ENCODE data around the gene PGPEP1. TPM values are rescaled to one million over a fixed set of nuclear protein-coding genes. Genes with fewer than 3 reads are reported as not detected.
"Not testable (repeated sequence)": the region's sequence is repeated elsewhere in the genome, so short reads cannot be mapped to it uniquely, and the experiment has no call there.

PGPEP1 gene
- total RNA-seq, 2 donors from 2014 or later, result 38.9 to 46.0 TPM

- Mint-ChIP-seq H3K27ac (no peak overlapping the region), H3K36me3 (ENCODE audit: low read depth) (peaks cover 55% of the 10 kb centered on the region), H3K9me3 (no peaks in the 10 kb centered on the region), H3K27me3 (no peaks in the 10 kb centered on the region), H3K4me3 (no peak overlapping the region), H3K4me1 (peaks cover 5% of the 10 kb centered on the region)
- no peak for ATAC-seq (replicated peaks)
Observed at GRCh38 chr19:18353378-18354005, 13.1 kb downstream of the PGPEP1 start.

GRCh38 chr19:18354743-18355142 lies 14.3 kb downstream of the PGPEP1 start:
- not testable (repeated sequence) for H3K4me1 Mint-ChIP-seq; H3K27me3 Mint-ChIP-seq; H3K9me3 Mint-ChIP-seq; ATAC-seq (replicated peaks); H3K27ac Mint-ChIP-seq; H3K4me3 Mint-ChIP-seq
- peaks cover 57% of the 10 kb centered on the region for H3K36me3 Mint-ChIP-seq (ENCODE audit: low read depth)

- H3K27me3 Mint-ChIP-seq, result no peaks in the 10 kb centered on the region
- no peak overlapping the region for H3K27ac Mint-ChIP-seq
- no peak overlapping the region for H3K4me3 Mint-ChIP-seq
- no peaks in the 10 kb centered on the region for H3K9me3 Mint-ChIP-seq
- ATAC-seq (replicated peaks), result no peak
- H3K4me1 Mint-ChIP-seq, result peaks cover 5% of the 10 kb centered on the region
- peaks cover 67% of the 10 kb centered on the region for H3K36me3 Mint-ChIP-seq (ENCODE audit: low read depth)
Observed at GRCh38 chr19:18357041-18357440, 16.6 kb downstream of the PGPEP1 start.

GRCh38 chr19:18361646-18362045 lies 21.2 kb downstream of the PGPEP1 start:
- no peaks in the 10 kb centered on the region for H3K9me3 Mint-ChIP-seq
- H3K36me3 Mint-ChIP-seq (ENCODE audit: low read depth), result peaks cover 63% of the 10 kb centered on the region
- no peak for ATAC-seq (replicated peaks)
- no peak overlapping the region for H3K27ac Mint-ChIP-seq
- H3K4me3 Mint-ChIP-seq, result no peak overlapping the region
- no peaks in the 10 kb centered on the region for H3K4me1 Mint-ChIP-seq
- no peaks in the 10 kb centered on the region for H3K27me3 Mint-ChIP-seq

- Mint-ChIP-seq H3K4me3 (no peak overlapping the region), H3K9me3 (no peaks in the 10 kb centered on the region), H3K27me3 (no peaks in the 10 kb centered on the region), H3K27ac (no peak overlapping the region), H3K36me3 (ENCODE audit: low read depth) (peaks cover 49% of the 10 kb centered on the region), H3K4me1 (no peaks in the 10 kb centered on the region)
- no peak for ATAC-seq (replicated peaks)
Observed at GRCh38 chr19:18362934-18363542, 22.6 kb downstream of the PGPEP1 start.

GRCh38 chr19:18363787-18364186 lies 23.4 kb downstream of the PGPEP1 start:
- no peak overlapping the region for H3K4me3 Mint-ChIP-seq
- no peaks in the 10 kb centered on the region for H3K27me3 Mint-ChIP-seq
- peaks cover 42% of the 10 kb centered on the region for H3K36me3 Mint-ChIP-seq (ENCODE audit: low read depth)
- H3K4me1 Mint-ChIP-seq, result no peaks in the 10 kb centered on the region
- H3K27ac Mint-ChIP-seq, result no peak overlapping the region
- no peak for ATAC-seq (replicated peaks)
- no peaks in the 10 kb centered on the region for H3K9me3 Mint-ChIP-seq

GRCh38 chr19:18364277-18364825 lies 24.0 kb downstream of the PGPEP1 start:
- H3K36me3 Mint-ChIP-seq (ENCODE audit: low read depth), result peaks cover 36% of the 10 kb centered on the region
- not testable (repeated sequence) for H3K9me3 Mint-ChIP-seq; H3K4me1 Mint-ChIP-seq; H3K27ac Mint-ChIP-seq; H3K4me3 Mint-ChIP-seq; H3K27me3 Mint-ChIP-seq; ATAC-seq (replicated peaks)

GRCh38 chr19:18364826-18365528 lies 24.6 kb downstream of the PGPEP1 start:
- Mint-ChIP-seq H3K27ac (no peak overlapping the region), H3K4me3 (no peak overlapping the region), H3K4me1 (no peaks in the 10 kb centered on the region), H3K9me3 (no peaks in the 10 kb centered on the region), H3K27me3 (no peaks in the 10 kb centered on the region), H3K36me3 (ENCODE audit: low read depth) (peaks cover 30% of the 10 kb centered on the region)
- ATAC-seq (replicated peaks), result no peak

GRCh38 chr19:18366021-18366435 lies 25.6 kb downstream of the PGPEP1 start:
- Mint-ChIP-seq H3K4me1 (no peaks in the 10 kb centered on the region), H3K27ac (no peak overlapping the region), H3K4me3 (no peak overlapping the region), H3K9me3 (no peaks in the 10 kb centered on the region), H3K27me3 (no peaks in the 10 kb centered on the region), H3K36me3 (ENCODE audit: low read depth) (peaks cover 24% of the 10 kb centered on the region)
- no peak for ATAC-seq (replicated peaks)

GRCh38 chr19:18368504-18369222 lies 28.3 kb downstream of the PGPEP1 start:
- no peak for ATAC-seq (replicated peaks)
- Mint-ChIP-seq H3K27me3 (no peaks in the 10 kb centered on the region), H3K4me1 (peaks cover 3% of the 10 kb centered on the region), H3K9me3 (no peaks in the 10 kb centered on the region), H3K27ac (no peak overlapping the region), H3K36me3 (ENCODE audit: low read depth) (peaks cover 6% of the 10 kb centered on the region), H3K4me3 (no peak overlapping the region)

GRCh38 chr19:18373407-18373891 lies 33.1 kb downstream of the PGPEP1 start:
- peak overlapping the region; percentile 68 for H3K27ac Mint-ChIP-seq
- peaks cover 9% of the 10 kb centered on the region for H3K4me1 Mint-ChIP-seq
- H3K36me3 Mint-ChIP-seq (ENCODE audit: low read depth), result no peaks in the 10 kb centered on the region
- H3K27me3 Mint-ChIP-seq, result no peaks in the 10 kb centered on the region
- no peak for ATAC-seq (replicated peaks)
- peak overlapping the region; percentile 61 for H3K4me3 Mint-ChIP-seq
- H3K9me3 Mint-ChIP-seq, result no peaks in the 10 kb centered on the region

- peak; percentile 98 for ATAC-seq (replicated peaks)
- H3K36me3 Mint-ChIP-seq (ENCODE audit: low read depth), result no peaks in the 10 kb centered on the region
- H3K4me3 Mint-ChIP-seq, result peak overlapping the region; percentile 61
- no peaks in the 10 kb centered on the region for H3K27me3 Mint-ChIP-seq
- H3K4me1 Mint-ChIP-seq, result peaks cover 9% of the 10 kb centered on the region
- no peaks in the 10 kb centered on the region for H3K9me3 Mint-ChIP-seq
- H3K27ac Mint-ChIP-seq, result peak overlapping the region; percentile 68
Observed at GRCh38 chr19:18373892-18374629, 33.7 kb downstream of the PGPEP1 start.

GRCh38 chr19:18377026-18377425 lies 36.6 kb downstream of the PGPEP1 start:
- Mint-ChIP-seq H3K4me3 (no peak overlapping the region), H3K4me1 (peaks cover 9% of the 10 kb centered on the region), H3K36me3 (ENCODE audit: low read depth) (no peaks in the 10 kb centered on the region), H3K27me3 (no peaks in the 10 kb centered on the region), H3K27ac (no peak overlapping the region), H3K9me3 (no peaks in the 10 kb centered on the region)
- ATAC-seq (replicated peaks), result no peak
